WTC11 (cell line): ENCODE measurements around the gene CISD3. TPM values are rescaled to one million over a fixed set of nuclear protein-coding genes. Genes with fewer than 3 reads are reported as not detected.

ENCODE experiments used
- ATAC-seq: fragments of 200-7000 bp; cut with Tn5 transposase; 2 replicates; pipeline ENCODE4 v1.10.0; 2021; ENCODE audit warnings: mild to moderate bottlenecking, moderate library complexity
- CTCF ChIA-PET: fragments of 300-600 bp; sonication (Branson Sonifier 250); formaldehyde crosslinking; loops from one replicate; lab custom pipeline; 2021; ENCODE audit warnings: antibody characterized with exemption; lab: Charles Lee
- POLR2A ChIA-PET: fragments of 350-600 bp; sonication (Branson Sonifier 250); formaldehyde crosslinking; loops from one replicate; lab custom pipeline; 2021; ENCODE audit warnings: antibody characterized with exemption; lab: Charles Lee
- DNase-seq: peaks from one replicate; pipeline ENCODE4 v3.0.0; 2021; ENCODE audit warnings: low spot score
- H3K27ac Mint-ChIP-seq: 2 replicates; pipeline ENCODE4 v1.8.0; 2021; ENCODE audit warnings: mixed read lengths
- H3K27me3 Mint-ChIP-seq: 2 replicates; pipeline ENCODE4 v1.8.0; 2021; ENCODE audit warnings: low read depth, mild to moderate bottlenecking, moderate library complexity, mixed read lengths
- H3K36me3 Mint-ChIP-seq: 2 replicates; pipeline ENCODE4 v1.8.0; 2021; ENCODE audit warnings: mixed read lengths
- H3K4me1 Mint-ChIP-seq: 2 replicates; pipeline ENCODE4 v1.8.0; 2022; ENCODE audit warnings: mixed read lengths
- H3K4me3 Mint-ChIP-seq: 2 replicates; pipeline ENCODE4 v1.8.0; 2021; ENCODE audit warnings: mild to moderate bottlenecking, moderate library complexity, mixed read lengths
- H3K9me3 Mint-ChIP-seq: 2 replicates; pipeline ENCODE4 v1.8.0; 2021; ENCODE audit warnings: mixed read lengths
- CBFB ChIP-seq: sonication (generic); formaldehyde crosslinking; IDR thresholded peaks from 2 replicates; pipeline ENCODE4 v1.8.1; 2022; ENCODE audit warnings: mild to moderate bottlenecking, low read depth, missing genetic modification reagents
- ETV6 ChIP-seq: sonication (generic); formaldehyde crosslinking; IDR thresholded peaks from 2 replicates; pipeline ENCODE4 v1.8.1; 2022; ENCODE audit warnings: mild to moderate bottlenecking, missing genetic modification reagents
- FOXK1 ChIP-seq: sonication (generic); formaldehyde crosslinking; IDR thresholded peaks from 2 replicates; pipeline ENCODE4 v1.8.0; 2022; ENCODE audit warnings: mild to moderate bottlenecking, moderate library complexity, missing genetic modification reagents
- GABPB1 ChIP-seq: sonication (generic); formaldehyde crosslinking; IDR thresholded peaks from 2 replicates; pipeline ENCODE4 v1.8.1; 2023; ENCODE audit warnings: mild to moderate bottlenecking, missing genetic modification reagents
- JAZF1 ChIP-seq: fragments of 250-450 bp; sonication (Bioruptor Pico); IDR thresholded peaks from 2 replicates; pipeline ENCODE4 v1.9.0; 2021; ENCODE audit warnings: moderate library complexity, mild to moderate bottlenecking, inconsistent platforms
- JUN ChIP-seq: sonication (generic); formaldehyde crosslinking; IDR thresholded peaks from 2 replicates; pipeline ENCODE4 v1.8.0; 2023; ENCODE audit warnings: mild to moderate bottlenecking, missing genetic modification reagents
- KAT7 ChIP-seq: sonication (generic); formaldehyde crosslinking; IDR thresholded peaks from 2 replicates; pipeline ENCODE4 v1.8.1; 2023; ENCODE audit warnings: missing genetic modification reagents, mild to moderate bottlenecking, borderline replicate concordance
- NFATC4 ChIP-seq: fragments of 250-450 bp; sonication (Bioruptor Pico); IDR thresholded peaks from 2 replicates; pipeline ENCODE4 v1.9.0; 2021; ENCODE audit warnings: mild to moderate bottlenecking
- TCF7 ChIP-seq: sonication (generic); formaldehyde crosslinking; IDR thresholded peaks from 2 replicates; pipeline ENCODE4 v1.8.0; 2022; ENCODE audit warnings: mild to moderate bottlenecking, low read depth, missing genetic modification reagents, moderate library complexity
- ZNF263 ChIP-seq: sonication (generic); formaldehyde crosslinking; IDR thresholded peaks from 2 replicates; pipeline ENCODE4 v1.8.1; 2022; ENCODE audit warnings: low read depth, mild to moderate bottlenecking, moderate library complexity, missing genetic modification reagents
- ZNF423 ChIP-seq: fragments of 250-450 bp; sonication (Bioruptor Pico); IDR thresholded peaks from 2 replicates; pipeline ENCODE4 v2.1.2; 2022; ENCODE audit warnings: mild to moderate bottlenecking, moderate library complexity
- total RNA-seq: library from RNA; stranded (reverse); gene quantifications from 3 replicates; pipeline ENCODE4 v1.2.3, GENCODE V29; 2021
- TF ChIP-seq, protein P1 (sequence below): sonication (generic); formaldehyde crosslinking; IDR thresholded peaks from 2 replicates; pipeline ENCODE4 v1.8.0; 2023; ENCODE audit warnings: missing genetic modification reagents, mild to moderate bottlenecking, borderline replicate concordance
- TF ChIP-seq, protein P2 (sequence below): sonication (generic); formaldehyde crosslinking; IDR thresholded peaks from 2 replicates; pipeline ENCODE4 v1.8.1; 2022; ENCODE audit warnings: mild to moderate bottlenecking, moderate library complexity, missing genetic modification reagents
- TF ChIP-seq, protein P3 (sequence below): sonication (generic); formaldehyde crosslinking; IDR thresholded peaks from 2 replicates; pipeline ENCODE4 v1.8.0; 2022; ENCODE audit warnings: missing genetic modification reagents

CISD3 gene
- total RNA-seq, 1 experiment from 2014 or later: 12.1 TPM

DNA sequence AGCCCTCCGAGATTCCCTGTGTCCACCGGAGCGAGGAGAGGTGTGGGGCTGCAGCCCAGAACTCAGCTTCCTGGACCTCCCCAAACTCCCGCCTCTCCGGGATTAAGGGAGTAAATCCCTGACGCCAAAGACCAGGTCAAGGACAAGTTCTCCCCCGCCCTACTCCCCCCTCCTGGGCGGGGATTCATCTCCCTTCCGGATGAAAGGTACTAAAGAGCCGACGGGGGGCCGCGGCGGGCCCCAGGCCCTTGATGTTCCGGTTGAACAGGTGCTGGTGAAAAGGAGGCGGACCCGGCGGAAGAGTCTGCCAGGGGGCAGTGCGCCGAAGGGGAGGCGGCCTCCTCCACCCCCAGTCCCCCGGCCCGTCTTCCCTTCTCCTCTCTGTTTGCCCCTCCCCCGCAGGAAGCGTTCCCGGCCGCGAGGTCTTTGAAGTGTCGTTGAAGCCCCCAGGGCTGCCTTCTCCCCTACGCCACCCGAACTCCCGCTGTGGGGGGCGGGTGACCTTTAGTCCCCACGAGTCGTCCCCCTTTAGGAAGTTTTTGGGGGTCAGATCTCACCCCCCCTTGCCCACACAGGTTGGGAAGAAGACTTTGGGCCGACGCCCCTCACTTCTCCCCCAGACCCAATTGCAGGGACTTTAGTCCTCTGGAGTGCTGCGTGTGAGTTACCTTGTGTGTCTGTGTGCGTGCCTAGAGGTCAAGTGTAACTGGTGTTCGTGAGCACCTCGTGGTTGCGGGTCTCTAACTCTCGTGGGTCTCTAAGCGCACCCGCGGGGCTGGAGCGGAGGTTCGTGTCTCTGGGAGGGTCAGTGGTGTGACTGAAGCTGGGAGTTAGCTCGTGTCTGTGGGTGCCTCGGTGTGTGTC is 26.2 kb upstream of the CISD3 start (continued):
- TF ChIP-seq ETV6 (CRISPR knock-in tag) (peak; percentile 37; the same call in 1 of the 2 replicates), KAT7 (no peak), JAZF1 (CRISPR knock-in tag) (no peak), CBFB (no peak), ZNF423 (peak; percentile 58; the same call in 1 of the 2 replicates), GABPB1 (CRISPR knock-in tag) (peak; percentile 69), FOXK1 (CRISPR knock-in tag) (peak; percentile 34; the same call in 1 of the 2 replicates), NFATC4 (CRISPR knock-in tag) (no peak), ZNF263 (CRISPR knock-in tag) (no peak), TCF7 (CRISPR knock-in tag) (0 out of 2 replicates have a peak, but pooled peaks have one; percentile 27)
- TF ChIP-seq, protein P1, sequence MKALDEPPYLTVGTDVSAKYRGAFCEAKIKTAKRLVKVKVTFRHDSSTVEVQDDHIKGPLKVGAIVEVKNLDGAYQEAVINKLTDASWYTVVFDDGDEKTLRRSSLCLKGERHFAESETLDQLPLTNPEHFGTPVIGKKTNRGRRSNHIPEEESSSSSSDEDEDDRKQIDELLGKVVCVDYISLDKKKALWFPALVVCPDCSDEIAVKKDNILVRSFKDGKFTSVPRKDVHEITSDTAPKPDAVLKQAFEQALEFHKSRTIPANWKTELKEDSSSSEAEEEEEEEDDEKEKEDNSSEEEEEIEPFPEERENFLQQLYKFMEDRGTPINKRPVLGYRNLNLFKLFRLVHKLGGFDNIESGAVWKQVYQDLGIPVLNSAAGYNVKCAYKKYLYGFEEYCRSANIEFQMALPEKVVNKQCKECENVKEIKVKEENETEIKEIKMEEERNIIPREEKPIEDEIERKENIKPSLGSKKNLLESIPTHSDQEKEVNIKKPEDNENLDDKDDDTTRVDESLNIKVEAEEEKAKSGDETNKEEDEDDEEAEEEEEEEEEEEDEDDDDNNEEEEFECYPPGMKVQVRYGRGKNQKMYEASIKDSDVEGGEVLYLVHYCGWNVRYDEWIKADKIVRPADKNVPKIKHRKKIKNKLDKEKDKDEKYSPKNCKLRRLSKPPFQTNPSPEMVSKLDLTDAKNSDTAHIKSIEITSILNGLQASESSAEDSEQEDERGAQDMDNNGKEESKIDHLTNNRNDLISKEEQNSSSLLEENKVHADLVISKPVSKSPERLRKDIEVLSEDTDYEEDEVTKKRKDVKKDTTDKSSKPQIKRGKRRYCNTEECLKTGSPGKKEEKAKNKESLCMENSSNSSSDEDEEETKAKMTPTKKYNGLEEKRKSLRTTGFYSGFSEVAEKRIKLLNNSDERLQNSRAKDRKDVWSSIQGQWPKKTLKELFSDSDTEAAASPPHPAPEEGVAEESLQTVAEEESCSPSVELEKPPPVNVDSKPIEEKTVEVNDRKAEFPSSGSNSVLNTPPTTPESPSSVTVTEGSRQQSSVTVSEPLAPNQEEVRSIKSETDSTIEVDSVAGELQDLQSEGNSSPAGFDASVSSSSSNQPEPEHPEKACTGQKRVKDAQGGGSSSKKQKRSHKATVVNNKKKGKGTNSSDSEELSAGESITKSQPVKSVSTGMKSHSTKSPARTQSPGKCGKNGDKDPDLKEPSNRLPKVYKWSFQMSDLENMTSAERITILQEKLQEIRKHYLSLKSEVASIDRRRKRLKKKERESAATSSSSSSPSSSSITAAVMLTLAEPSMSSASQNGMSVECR: peak; percentile 25; the same call in 1 of the 2 replicates
- TF ChIP-seq, protein P2, sequence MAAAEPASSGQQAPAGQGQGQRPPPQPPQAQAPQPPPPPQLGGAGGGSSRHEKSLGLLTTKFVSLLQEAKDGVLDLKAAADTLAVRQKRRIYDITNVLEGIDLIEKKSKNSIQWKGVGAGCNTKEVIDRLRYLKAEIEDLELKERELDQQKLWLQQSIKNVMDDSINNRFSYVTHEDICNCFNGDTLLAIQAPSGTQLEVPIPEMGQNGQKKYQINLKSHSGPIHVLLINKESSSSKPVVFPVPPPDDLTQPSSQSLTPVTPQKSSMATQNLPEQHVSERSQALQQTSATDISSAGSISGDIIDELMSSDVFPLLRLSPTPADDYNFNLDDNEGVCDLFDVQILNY (CRISPR knock-in tag): peak; percentile 87

DNA sequence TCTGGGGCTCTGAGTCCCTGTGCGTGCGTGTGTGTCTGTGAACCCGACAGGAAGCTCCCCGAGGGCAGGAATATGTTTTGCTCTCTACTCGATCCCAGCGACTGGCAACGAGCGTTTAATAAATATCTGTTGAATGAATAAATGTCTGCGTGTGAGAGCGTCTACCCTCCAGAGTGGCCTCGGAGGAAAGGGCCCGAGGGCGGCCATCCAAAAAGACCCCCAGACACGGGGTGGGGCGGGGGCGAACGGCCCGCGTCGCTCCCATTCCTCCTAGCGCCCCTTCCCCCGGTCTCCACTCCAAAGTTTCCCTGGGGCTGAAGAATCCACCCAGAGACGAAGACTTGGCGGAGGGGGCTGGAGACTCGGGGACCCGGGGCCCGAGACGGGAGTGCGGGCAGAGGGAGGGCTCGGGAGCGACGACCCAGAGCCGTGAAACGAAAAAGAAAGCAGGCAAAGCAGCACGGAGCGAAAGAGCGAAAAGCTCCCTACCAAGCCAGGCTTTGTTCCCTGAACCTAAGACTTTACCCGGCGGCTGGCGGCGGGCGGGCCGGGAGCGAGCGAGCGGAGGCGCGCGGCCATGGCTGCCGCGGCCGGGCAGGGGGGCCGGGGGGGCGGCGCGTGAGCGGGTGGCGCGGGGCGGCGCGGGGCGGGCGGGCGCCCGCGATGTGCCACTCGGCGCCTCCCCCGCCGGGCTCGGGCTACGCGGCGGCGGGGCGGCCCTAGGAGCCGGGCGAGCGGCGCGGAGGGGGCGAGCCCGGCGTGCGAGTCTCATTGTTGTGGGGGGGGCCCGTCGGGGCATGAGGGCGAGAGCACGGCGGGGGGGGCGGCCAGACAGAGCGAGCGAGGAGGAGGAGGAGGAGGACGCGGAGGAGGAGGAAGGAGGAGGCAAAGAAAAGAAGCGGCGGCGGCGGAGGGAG is 25.3 kb upstream of the CISD3 start, which contains the start of gene MLLT6:
Gene MLLT6, plus strand, starts transcription at position 668 of the 917 bp plus-strand sequence. CDS start 360 bp downstream, outside the sequence.
- H3K9me3 Mint-ChIP-seq: no peaks in the 10 kb centered on the region
- DNase-seq (peak; percentile 79), ATAC-seq (peak; percentile 19)
- H3K27ac Mint-ChIP-seq: peak within 1 kb of the TSS; percentile 83
- H3K4me3 Mint-ChIP-seq: peak within 1 kb of the TSS; percentile 88
- peaks cover 53% of the 10 kb centered on the region for H3K4me1 Mint-ChIP-seq
- H3K36me3 Mint-ChIP-seq: 0 out of 2 replicates have a peak, but pooled peaks cover 3% of the 10 kb centered on the region
- H3K27me3 Mint-ChIP-seq: peaks cover 89% of the 10 kb centered on the region
- TF ChIP-seq JUN (CRISPR knock-in tag) (no peak), TCF7 (CRISPR knock-in tag) (0 out of 2 replicates have a peak, but pooled peaks have one; percentile 4)
- TF ChIP-seq, protein P3, sequence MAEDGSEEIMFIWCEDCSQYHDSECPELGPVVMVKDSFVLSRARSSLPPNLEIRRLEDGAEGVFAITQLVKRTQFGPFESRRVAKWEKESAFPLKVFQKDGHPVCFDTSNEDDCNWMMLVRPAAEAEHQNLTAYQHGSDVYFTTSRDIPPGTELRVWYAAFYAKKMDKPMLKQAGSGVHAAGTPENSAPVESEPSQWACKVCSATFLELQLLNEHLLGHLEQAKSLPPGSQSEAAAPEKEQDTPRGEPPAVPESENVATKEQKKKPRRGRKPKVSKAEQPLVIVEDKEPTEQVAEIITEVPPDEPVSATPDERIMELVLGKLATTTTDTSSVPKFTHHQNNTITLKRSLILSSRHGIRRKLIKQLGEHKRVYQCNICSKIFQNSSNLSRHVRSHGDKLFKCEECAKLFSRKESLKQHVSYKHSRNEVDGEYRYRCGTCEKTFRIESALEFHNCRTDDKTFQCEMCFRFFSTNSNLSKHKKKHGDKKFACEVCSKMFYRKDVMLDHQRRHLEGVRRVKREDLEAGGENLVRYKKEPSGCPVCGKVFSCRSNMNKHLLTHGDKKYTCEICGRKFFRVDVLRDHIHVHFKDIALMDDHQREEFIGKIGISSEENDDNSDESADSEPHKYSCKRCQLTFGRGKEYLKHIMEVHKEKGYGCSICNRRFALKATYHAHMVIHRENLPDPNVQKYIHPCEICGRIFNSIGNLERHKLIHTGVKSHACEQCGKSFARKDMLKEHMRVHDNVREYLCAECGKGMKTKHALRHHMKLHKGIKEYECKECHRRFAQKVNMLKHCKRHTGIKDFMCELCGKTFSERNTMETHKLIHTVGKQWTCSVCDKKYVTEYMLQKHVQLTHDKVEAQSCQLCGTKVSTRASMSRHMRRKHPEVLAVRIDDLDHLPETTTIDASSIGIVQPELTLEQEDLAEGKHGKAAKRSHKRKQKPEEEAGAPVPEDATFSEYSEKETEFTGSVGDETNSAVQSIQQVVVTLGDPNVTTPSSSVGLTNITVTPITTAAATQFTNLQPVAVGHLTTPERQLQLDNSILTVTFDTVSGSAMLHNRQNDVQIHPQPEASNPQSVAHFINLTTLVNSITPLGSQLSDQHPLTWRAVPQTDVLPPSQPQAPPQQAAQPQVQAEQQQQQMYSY (CRISPR knock-in tag): peak; percentile 43; the same call in 1 of the 2 replicates
- ChIA-PET POLR2A (interaction anchor here (1.1 to 4.2 kb wide), 4 partner anchors 11 to 253 kb away, joined by 3 to 15 read pairs (median 6); no protein-coding TSS in a partner anchor), CTCF (interaction anchor here (0.7 to 4.9 kb wide), 9 partner anchors 14 to 281 kb away, joined by 3 to 28 read pairs (median 5); no protein-coding TSS in a partner anchor)
